Ovary (tissue), 3 donors: Measurements from ENCODE around the gene TBL1X.

ENCODE experiments used
- POLR2A ChIP-seq: fragments of 450-650 bp; IDR thresholded peaks from one replicate; pipeline ENCODE4 v1.6.1; 2017; ENCODE audit warnings: antibody characterized with exemption, mild to moderate bottlenecking, moderate library complexity
- TF ChIP-seq, protein P1 (sequence below), 3 donors: fragments of 450-650 bp in 2 of 3; fragments of 200-600 bp in 1 of 3; IDR thresholded peaks; one replicate each; pipeline versions ENCODE4 v1.5.1 to v1.8.0; 2016 to 2022; ENCODE audit warnings: antibody characterized with exemption in 3 of 3, mild to moderate bottlenecking in 1 of 3
- donor health status: DM: no; HTN: no; CAD: no.

DNA sequence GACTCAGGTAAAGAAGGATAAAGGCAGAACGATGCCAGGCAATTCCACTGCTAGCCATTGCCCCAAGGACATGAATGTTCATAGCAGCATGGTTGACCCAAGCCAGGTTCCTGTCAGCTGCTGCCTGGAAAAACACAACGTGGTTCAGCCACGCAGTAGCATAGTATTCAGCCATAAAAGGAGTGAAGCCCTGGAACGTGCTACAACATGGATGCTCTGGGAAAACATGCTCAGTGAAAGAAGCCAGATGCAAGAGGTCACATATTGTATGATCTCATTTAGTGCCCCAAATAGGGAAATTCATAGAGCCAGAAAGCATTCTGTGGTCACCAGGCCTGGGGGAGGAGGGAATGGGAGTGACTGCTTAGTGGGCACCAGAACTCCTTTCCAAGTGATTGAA is 170.9 kb downstream of the TBL1X start:
- TF ChIP-seq, protein P1, sequence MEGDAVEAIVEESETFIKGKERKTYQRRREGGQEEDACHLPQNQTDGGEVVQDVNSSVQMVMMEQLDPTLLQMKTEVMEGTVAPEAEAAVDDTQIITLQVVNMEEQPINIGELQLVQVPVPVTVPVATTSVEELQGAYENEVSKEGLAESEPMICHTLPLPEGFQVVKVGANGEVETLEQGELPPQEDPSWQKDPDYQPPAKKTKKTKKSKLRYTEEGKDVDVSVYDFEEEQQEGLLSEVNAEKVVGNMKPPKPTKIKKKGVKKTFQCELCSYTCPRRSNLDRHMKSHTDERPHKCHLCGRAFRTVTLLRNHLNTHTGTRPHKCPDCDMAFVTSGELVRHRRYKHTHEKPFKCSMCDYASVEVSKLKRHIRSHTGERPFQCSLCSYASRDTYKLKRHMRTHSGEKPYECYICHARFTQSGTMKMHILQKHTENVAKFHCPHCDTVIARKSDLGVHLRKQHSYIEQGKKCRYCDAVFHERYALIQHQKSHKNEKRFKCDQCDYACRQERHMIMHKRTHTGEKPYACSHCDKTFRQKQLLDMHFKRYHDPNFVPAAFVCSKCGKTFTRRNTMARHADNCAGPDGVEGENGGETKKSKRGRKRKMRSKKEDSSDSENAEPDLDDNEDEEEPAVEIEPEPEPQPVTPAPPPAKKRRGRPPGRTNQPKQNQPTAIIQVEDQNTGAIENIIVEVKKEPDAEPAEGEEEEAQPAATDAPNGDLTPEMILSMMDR (IDR thresholded peaks at IDR 0.05), result no peak
- TF ChIP-seq POLR2A, result no peak
